Ectodermal cell (in vitro differentiated cells): Measurements from ENCODE around the gene CD52.
"Not testable (repeated sequence)": the region's sequence is repeated elsewhere in the genome, so short reads cannot be mapped to it uniquely, and the experiment has no call there.

Source experiments
- H3K27ac ChIP-seq: 2 replicates; pipeline ENCODE4 v1.7.0; 2013; ENCODE audit warnings: mild to moderate bottlenecking, low read depth, low read length; ENCODE audit not compliant: insufficient read depth, poor library complexity, severe bottlenecking
- H3K27me3 ChIP-seq: 2 replicates; pipeline ENCODE4 v1.7.0; 2013; ENCODE audit warnings: mild to moderate bottlenecking, low read length; ENCODE audit not compliant: insufficient read depth, control insufficient read depth, poor library complexity, severe bottlenecking
- H3K36me3 ChIP-seq: one replicate; pipeline ENCODE4 v1.7.0; 2013; ENCODE audit warnings: low read length; ENCODE audit not compliant: control insufficient read depth, insufficient read depth
- H3K4me1 ChIP-seq: one replicate; pipeline ENCODE4 v1.7.0; 2013; ENCODE audit warnings: low read length; ENCODE audit not compliant: control insufficient read depth, insufficient read depth
- H3K4me3 ChIP-seq: 2 replicates; pipeline ENCODE4 v1.7.0; 2013; ENCODE audit warnings: low read depth, low read length, control low read depth; ENCODE audit not compliant: insufficient read depth
- H3K9me3 ChIP-seq: 2 replicates; pipeline ENCODE4 v1.7.0; 2013; ENCODE audit warnings: mild to moderate bottlenecking, low read length, moderate library complexity; ENCODE audit not compliant: control insufficient read depth
- WGBS, 2 experiments: methylation state at CpG; one replicate each; pipeline ENCODE4 v1.1.7; 2013; ENCODE audit warnings: missing lambda C conversion rate in 2 of 2; 5-methylcytosine and 5-hydroxymethylcytosine counted together

The CD52 gene

DNA sequence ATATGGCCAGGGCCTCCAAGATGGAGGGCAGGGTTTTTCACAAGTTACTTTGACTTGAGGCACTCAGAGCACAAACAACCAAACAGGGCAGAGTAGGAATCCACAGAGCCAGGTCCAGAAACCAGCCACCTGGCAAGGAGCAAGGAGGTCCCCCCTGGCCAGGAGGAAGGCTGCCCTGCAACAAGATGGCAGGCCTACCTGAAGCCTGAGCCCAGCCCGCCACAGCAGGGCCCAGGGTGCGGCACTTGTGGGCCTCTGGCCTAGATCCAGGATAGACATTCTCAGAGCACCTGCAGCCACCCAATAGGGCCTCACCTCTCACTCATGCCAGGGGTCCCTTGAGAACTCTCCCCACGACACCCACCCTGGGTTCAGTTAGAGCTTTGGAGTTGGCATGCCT is 26.3 kb upstream of the CD52 start:
- no peak overlapping the region for H3K4me3 ChIP-seq
- H3K4me1 ChIP-seq: peaks cover 30% of the 10 kb centered on the region
- no peaks in the 10 kb centered on the region for H3K36me3 ChIP-seq
- 92 to 95% methylated on average over 3 of the region's 3 CpGs for WGBS, 2 experiments
- no peaks in the 10 kb centered on the region for H3K9me3 ChIP-seq
- H3K27ac ChIP-seq: no peak overlapping the region
- H3K27me3 ChIP-seq: no peaks in the 10 kb centered on the region

DNA sequence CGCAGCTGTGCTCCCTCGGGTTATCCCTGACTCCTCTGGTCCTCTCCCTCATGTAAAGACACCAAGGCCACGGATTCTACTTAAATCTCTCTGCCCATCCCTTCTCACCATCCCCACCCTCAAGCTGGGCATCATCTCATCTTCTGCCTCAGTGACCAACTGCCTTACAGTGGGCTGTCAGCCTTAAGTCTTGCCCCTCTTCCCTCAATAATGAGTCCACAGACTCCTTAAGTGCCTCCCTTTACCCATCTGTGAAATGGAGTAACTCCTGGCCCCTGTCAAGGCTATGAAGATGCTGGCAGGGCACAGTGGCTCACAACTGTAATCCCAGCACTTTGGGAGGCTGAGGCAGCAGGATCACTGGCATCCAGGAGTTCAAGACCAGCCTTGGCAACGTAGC is 25.8 kb upstream of the CD52 start:
- WGBS, 2 experiments: 92 to 93% methylated on average over 4 of the region's 4 CpGs
- no peaks in the 10 kb centered on the region for H3K9me3 ChIP-seq
- H3K4me3 ChIP-seq: no peak overlapping the region
- H3K4me1 ChIP-seq: peaks cover 30% of the 10 kb centered on the region
- no peaks in the 10 kb centered on the region for H3K27me3 ChIP-seq
- no peak overlapping the region for H3K27ac ChIP-seq
- H3K36me3 ChIP-seq: no peaks in the 10 kb centered on the region

DNA sequence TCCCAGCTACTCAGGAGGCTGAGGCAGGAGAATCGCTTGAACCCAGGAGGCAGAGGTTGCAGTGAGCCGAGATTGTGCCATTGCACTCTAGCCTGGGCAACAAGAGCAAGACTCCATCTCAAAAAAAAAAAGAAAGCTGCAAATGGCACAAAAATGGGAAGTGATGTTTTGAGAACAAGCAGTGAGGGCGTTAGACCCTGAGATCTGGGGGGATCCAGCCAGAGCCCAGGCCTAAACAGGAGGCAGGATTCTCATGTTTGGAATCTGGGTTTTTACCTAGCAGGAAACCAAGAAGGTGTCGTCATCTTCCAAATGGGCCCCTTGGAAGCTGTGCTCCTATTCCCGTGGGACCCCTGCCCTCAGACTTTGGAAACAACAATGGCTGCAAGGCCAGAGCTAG is 25.0 kb upstream of the CD52 start:
- H3K27me3 ChIP-seq, H3K36me3 ChIP-seq, H3K27ac ChIP-seq, H3K9me3 ChIP-seq, H3K4me3 ChIP-seq: not testable (repeated sequence)
- WGBS, 2 experiments: 89 to 93% methylated on average over 5 of the region's 5 CpGs
- peaks cover 30% of the 10 kb centered on the region for H3K4me1 ChIP-seq

DNA sequence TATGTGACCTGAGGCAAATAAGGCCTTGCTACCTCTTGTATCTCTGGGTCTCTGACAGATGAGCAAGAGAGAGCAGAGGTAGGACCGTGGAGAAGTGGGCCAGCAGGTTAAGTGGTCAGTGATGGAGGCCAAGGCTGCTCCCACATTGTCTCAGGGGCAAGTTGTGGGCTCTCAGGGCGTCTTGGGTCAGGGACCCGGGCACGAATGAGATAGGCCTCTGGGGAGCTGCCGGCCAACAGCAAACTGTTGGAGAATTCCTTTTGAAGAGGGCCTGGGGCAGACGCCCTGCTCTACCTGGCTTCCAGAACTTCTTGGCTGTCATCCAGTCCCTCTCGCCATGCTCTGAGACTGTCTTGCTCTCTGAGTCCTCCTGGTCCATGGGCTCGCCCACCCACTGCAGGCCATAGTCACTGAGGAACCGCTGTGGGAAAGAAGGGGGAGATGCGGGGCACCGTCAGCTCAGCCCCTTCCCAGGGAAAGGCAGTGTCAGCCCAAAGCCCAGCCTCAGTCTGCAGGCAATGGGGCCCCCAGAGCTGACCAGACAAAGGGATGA is 23.8 kb upstream of the CD52 start:
- Histone ChIP-seq H3K4me3 (no peak overlapping the region), H3K4me1 (peaks cover 22% of the 10 kb centered on the region), H3K27ac (no peak overlapping the region), H3K27me3 (no peaks in the 10 kb centered on the region), H3K9me3 (no peaks in the 10 kb centered on the region), H3K36me3 (no peaks in the 10 kb centered on the region)
- 86 to 87% methylated on average over 11 of the region's 11 CpGs for WGBS, 2 experiments

DNA sequence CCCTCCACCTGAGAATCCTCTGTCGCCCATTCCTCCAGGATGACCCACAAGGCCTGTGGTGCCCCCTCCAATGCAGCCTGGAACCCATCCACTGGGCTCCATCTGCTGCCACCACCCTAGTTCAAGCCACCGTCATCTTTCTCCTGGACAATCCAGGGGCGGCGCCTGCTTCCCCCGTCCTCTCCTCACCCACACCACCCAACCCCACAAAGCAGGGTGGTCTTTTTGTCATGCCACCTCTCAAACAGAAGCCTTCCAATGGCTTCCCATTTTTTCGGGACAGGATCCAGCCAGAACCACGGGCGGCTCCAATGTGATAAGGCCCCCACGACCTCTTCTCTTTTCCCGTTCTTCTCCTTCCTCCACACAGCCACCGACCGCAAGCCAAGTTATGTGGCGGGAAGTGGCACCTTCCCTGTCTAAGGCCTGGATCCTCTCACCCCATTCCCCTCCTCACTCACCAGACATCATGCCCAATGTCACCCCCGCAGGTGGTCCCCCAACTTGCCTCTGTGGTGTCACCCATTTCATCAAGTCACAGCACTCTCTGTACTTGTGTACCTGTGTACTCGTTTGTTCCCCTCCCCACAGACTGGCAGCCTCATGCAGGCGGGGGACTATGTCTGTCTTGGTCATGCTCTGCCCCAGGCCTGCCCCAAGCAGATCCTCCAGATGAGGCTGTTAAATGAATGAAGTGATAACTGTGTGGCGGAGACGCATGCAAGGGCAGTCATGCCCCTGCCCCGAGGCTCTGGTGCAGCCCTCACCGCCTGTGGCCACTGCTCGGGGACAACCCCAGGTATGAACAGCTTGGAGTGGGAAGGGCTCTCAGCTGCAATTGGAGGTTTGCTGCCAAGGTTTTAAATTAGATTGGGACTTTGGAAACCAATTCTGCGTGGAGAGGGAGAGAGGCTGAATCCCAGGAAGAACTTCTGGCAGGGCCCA is 22.3 kb upstream of the CD52 start:
- Histone ChIP-seq H3K36me3 (no peaks in the 10 kb centered on the region), H3K27me3 (no peaks in the 10 kb centered on the region), H3K9me3 (no peaks in the 10 kb centered on the region), H3K4me1 (peaks cover 13% of the 10 kb centered on the region), H3K27ac (no peak overlapping the region), H3K4me3 (no peak overlapping the region)
- WGBS, 2 experiments: 89 to 90% methylated on average over 22 of the region's 22 CpGs

DNA sequence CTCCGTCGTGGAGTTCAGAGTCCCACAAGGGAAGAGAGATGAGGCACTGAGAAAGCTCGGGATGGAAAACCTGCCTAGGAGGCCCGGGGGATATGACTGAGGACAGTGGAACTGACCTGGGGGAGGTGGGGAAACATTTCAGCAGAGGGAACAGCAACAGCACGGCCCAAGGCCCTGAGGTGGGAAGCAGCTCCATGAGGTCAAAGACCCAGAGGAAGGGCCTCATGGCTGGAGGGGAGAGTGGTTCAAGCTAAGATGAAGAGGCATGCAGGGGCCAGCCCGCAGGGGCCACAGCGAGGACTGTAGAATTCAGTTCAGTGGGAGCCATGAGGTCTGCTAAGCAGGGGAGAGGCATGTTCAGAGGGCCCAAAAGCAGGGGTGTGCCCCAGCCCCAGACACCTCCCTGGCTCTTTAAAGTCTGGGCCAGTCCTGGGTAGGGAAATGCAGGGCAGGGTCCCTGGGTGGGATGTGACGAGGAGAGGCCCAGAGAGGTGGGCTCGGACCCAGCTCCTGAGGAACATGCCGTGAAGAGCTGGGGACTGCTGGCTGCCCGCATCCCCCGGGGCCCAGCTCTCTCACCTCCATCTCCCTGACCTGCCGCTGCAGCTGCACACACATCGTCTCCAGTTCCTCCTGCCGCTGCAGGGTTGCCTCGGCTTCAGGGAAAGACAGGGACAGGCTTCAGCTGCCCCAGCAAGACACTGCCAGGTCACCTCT is 21.3 kb upstream of the CD52 start:
- Histone ChIP-seq H3K4me3 (no peak overlapping the region), H3K27me3 (no peaks in the 10 kb centered on the region), H3K4me1 (peaks cover 3% of the 10 kb centered on the region), H3K36me3 (no peaks in the 10 kb centered on the region), H3K9me3 (no peaks in the 10 kb centered on the region), H3K27ac (no peak overlapping the region)
- 93% methylated on average over 16 of the region's 16 CpGs for WGBS, 2 experiments

DNA sequence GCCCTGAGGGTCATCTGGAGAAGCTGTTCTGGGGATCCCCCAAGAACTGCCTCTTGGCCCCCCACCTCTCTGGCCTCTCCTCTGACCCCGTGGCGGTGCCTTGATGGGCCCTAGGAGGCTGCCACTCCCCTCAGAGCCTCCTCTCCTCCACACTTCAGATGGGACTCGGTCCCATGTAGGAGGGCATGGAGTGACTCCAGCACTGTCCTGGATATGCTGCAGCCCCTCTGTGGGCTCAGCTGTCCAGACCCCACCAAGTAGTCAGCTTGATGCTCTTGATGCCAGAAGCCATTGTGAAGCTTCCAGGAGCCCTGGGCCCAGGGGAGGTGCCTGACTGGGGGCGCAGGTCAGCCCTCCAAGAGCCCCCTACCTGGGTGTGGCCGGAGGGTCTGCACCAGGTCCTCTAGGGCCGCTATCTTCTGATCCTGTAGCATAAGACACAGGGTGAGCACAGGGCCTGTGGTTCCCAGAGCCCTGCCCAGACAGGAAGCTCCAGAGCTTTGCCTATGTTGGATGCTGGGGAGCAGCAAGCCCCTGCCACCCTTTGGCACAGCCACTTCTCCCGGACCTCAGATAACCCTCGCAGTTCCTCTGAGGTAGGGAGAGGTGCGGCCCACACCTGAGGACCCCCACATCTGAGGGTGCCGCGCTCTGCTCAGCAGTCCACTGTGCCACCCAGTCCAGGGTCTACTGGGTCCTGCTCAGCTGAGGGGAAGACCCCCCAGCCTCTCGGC is 20.5 kb upstream of the CD52 start:
- no peak overlapping the region for H3K4me3 ChIP-seq
- no peaks in the 10 kb centered on the region for H3K36me3 ChIP-seq
- 86 to 91% methylated on average over 12 of the region's 12 CpGs for WGBS, 2 experiments
- H3K27me3 ChIP-seq: no peaks in the 10 kb centered on the region
- H3K27ac ChIP-seq: no peak overlapping the region
- H3K4me1 ChIP-seq: no peaks in the 10 kb centered on the region
- H3K9me3 ChIP-seq: no peaks in the 10 kb centered on the region

DNA sequence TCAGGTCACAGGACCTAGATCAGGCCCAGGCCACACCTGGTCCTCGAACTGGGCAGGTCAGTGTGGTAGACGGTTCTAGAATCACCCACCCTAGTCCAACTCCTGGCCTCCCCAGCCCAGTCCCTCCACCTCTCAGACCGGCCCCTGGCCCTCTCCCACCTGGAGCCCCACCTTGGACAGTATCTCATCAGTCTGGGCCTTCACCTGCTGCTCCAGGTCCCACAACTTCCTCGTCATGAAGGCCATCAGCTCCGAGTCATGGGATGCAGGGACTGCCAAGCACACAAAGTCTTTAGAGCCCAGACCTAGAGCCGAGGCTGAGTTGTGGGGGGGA is 20.0 kb upstream of the CD52 start:
- WGBS, 2 experiments: 78 to 79% methylated on average over 6 of the region's 6 CpGs
- no peaks in the 10 kb centered on the region for H3K36me3 ChIP-seq
- no peaks in the 10 kb centered on the region for H3K4me1 ChIP-seq
- H3K27me3 ChIP-seq: no peaks in the 10 kb centered on the region
- H3K9me3 ChIP-seq: no peaks in the 10 kb centered on the region
- no peak overlapping the region for H3K27ac ChIP-seq
- H3K4me3 ChIP-seq: no peak overlapping the region

DNA sequence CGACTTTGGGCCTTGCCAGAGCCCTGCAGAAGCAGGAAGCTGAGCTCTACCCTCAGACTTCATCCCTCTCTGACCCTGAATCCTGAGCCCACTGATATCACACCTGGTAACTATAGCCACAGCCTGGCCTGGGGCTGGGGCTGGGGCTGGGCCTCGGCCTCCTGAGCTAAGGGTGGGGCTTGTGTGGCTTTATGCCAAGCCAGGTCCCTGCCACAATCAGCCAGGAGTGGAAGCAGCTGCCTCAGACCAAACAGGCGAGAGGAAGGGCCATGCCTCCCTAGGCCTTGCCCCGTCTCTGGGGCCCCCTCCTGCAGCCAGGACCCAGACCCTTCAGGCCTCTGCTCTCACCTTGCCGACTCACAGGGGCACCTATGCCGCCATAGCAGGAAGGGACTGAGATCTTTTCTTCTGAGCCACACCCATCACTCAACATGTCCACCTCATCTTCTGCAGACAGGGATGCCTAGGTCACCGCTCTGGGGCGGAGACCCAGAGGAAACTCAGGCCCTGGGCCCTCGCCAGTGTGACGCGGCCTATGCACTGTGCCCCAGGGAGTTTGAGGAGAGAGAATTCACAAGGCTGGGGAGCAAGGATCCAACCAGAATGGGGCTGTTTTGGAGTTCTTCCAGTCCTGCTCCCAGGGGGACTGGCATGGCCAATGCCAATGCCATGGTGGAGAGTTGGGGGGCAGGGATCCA is 17.0 kb upstream of the CD52 start:
- Histone ChIP-seq H3K36me3 (no peaks in the 10 kb centered on the region), H3K9me3 (no peaks in the 10 kb centered on the region), H3K27me3 (no peaks in the 10 kb centered on the region), H3K27ac (no peak overlapping the region), H3K4me1 (no peaks in the 10 kb centered on the region), H3K4me3 (no peak overlapping the region)
- WGBS, 2 experiments: 95% methylated on average over 11 of the region's 11 CpGs
